Esophagus squamous epithelium (tissue), 5 donors: ENCODE results near the gene RALGPS1. TPM values are rescaled to one million over a fixed set of nuclear protein-coding genes. Genes with fewer than 3 reads are reported as not detected.

Source experiments
- DNase-seq: peaks from one replicate; lab custom pipeline; 2025; lab: John Stamatoyannopoulos, UW
- H3K27ac ChIP-seq, 4 donors: fragments of 200-600 bp; sonication (generic); one replicate each; pipeline ENCODE4 v1.5.1; 2016 to 2019; ENCODE audit warnings: mild to moderate bottlenecking in 1 of 4
- H3K27me3 ChIP-seq, 4 donors: fragments of 200-600 bp; sonication (generic); 1 replicate in 3 of 4; 2 replicates in 1 of 4; pipeline versions ENCODE4 v1.5.1 to v1.6.0; 2017 to 2021; ENCODE audit warnings: antibody characterized with exemption in 1 of 4
- H3K36me3 ChIP-seq, 3 donors: fragments of 200-600 bp; sonication (generic); one replicate each; pipeline ENCODE4 v1.5.1; 2016 to 2019
- H3K4me1 ChIP-seq, 3 donors: fragments of 200-600 bp; sonication (generic); one replicate each; pipeline ENCODE4 v1.5.1; 2017 to 2019
- H3K4me3 ChIP-seq, 4 donors: fragments of 200-600 bp; sonication (generic); 1 replicate in 3 of 4; 2 replicates in 1 of 4; pipeline ENCODE4 v1.5.1; 2016 to 2019; ENCODE audit warnings: mild to moderate bottlenecking in 2 of 4, moderate library complexity in 1 of 4
- H3K9me3 ChIP-seq, 3 donors: fragments of 200-600 bp; sonication (generic); one replicate each; pipeline ENCODE4 v1.5.1; 2016 to 2019
- POLR2A ChIP-seq, 4 donors: fragments of 450-650 bp; IDR thresholded peaks; one replicate each; pipeline ENCODE4 v1.6.1; 2017; ENCODE audit warnings: antibody characterized with exemption in 4 of 4, mild to moderate bottlenecking in 4 of 4, moderate library complexity in 3 of 4
- WGBS, 2 donors: methylation state at CpG; one replicate each; pipeline ENCODE4 v1.1.5; 2018; 5-methylcytosine and 5-hydroxymethylcytosine counted together
- intact Hi-C: fragments of 100-400 bp; cut with DNase I; formaldehyde crosslinking; loops from one replicate; pipeline ENCODE4 v1.15.0; 2022
- total RNA-seq, 4 donors: library from RNA; depleted of rRNA; stranded (reverse); fragments of >200 nt; gene quantifications; one replicate each; pipeline ENCODE4 v1.1.0, GENCODE V29; 2016
- TF ChIP-seq, protein P1 (sequence below), 6 experiments: fragments of 450-650 bp in 4 of 6; fragments of 200-600 bp in 2 of 6; sonication (generic) in 2 of 6; IDR thresholded peaks; one replicate each; pipeline ENCODE4 v1.5.1; 2016 to 2019; ENCODE audit warnings: antibody characterized with exemption in 6 of 6, mild to moderate bottlenecking in 4 of 6, moderate library complexity in 4 of 6
- donor health status: DM: yes; HTN: yes; CAD: no.

Gene RALGPS1
- total RNA-seq, 4 donors from 2014 or later, result 3.0 to 16.4 (median 10.6) TPM

DNA sequence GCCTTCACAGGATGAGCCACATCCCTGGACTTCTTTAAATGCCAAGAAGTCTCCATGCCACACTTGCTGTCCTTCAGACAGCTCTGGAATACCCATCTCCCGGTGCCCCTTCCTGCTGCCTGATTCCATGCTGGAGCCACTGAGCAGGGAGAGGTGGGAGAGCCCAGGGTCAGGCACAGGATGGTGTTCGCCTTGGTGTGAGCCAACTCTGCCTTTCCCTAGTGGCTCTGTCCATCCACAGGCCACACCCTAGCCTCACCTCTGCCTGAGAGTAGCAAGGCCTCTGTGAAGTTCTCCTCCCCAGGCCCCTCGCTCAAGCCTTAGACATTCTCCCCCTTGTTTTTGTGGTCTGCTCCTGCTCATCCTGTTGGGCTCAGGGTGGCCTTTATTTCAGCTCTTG is 262.0 kb downstream of the RALGPS1 start:
- intact Hi-C loops, result no loop called here
- Histone ChIP-seq H3K27ac (no peak overlapping the region), H3K36me3 (peaks cover 0 to 9% (median 0%) of the 10 kb centered on the region in 3 donors), H3K9me3 (no peaks in the 10 kb centered on the region), H3K27me3 (no peaks in the 10 kb centered on the region), H3K4me3 (no peak overlapping the region), H3K4me1 (peaks cover 7 to 33% (median 23%) of the 10 kb centered on the region in 3 donors)
- DNase-seq, result no peak
- TF ChIP-seq, protein P1, sequence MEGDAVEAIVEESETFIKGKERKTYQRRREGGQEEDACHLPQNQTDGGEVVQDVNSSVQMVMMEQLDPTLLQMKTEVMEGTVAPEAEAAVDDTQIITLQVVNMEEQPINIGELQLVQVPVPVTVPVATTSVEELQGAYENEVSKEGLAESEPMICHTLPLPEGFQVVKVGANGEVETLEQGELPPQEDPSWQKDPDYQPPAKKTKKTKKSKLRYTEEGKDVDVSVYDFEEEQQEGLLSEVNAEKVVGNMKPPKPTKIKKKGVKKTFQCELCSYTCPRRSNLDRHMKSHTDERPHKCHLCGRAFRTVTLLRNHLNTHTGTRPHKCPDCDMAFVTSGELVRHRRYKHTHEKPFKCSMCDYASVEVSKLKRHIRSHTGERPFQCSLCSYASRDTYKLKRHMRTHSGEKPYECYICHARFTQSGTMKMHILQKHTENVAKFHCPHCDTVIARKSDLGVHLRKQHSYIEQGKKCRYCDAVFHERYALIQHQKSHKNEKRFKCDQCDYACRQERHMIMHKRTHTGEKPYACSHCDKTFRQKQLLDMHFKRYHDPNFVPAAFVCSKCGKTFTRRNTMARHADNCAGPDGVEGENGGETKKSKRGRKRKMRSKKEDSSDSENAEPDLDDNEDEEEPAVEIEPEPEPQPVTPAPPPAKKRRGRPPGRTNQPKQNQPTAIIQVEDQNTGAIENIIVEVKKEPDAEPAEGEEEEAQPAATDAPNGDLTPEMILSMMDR (IDR thresholded peaks at IDR 0.05), result no peak
- no peak for TF ChIP-seq POLR2A (IDR thresholded peaks at IDR 0.05)
- 79 to 100% methylated on average over 1 to 3 of the region's 3 CpGs for WGBS, 2 donors

DNA sequence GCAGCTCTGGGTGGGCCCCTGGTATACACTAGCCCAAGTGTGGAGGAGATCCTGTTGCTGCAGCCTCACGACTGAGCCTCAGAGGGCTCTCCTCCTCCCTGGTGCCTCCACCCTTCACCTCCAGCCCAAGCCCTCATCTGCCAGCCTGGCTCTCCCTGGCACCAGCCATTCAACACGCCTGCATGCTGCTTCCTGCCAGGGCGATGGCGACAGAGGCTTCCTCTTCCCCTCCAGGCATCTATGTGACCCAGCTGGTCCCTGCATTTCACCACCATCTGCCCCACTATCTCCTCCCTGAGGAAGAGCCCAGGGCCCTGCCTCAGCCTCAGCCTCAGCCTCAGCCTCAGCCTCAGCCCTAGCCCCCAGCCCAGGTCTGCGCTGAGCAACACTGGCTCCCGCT is 262.6 kb downstream of the RALGPS1 start:
- intact Hi-C loops, result no loop called here
- TF ChIP-seq, protein P1 (IDR thresholded peaks at IDR 0.05), result no peak
- no peak for TF ChIP-seq POLR2A (IDR thresholded peaks at IDR 0.05)
- Histone ChIP-seq H3K27me3 (no peaks in the 10 kb centered on the region), H3K4me1 (peaks cover 7 to 39% (median 23%) of the 10 kb centered on the region in 3 donors), H3K4me3 (no peak overlapping the region), H3K27ac (no peak overlapping the region), H3K36me3 (peaks cover 0 to 9% (median 0%) of the 10 kb centered on the region in 3 donors), H3K9me3 (no peaks in the 10 kb centered on the region)
- 67% methylated on average over 1 of the region's 6 CpGs; no CpG with 5 or more reads in 1 of the 2 donors for WGBS, 2 donors
- no peak for DNase-seq

DNA sequence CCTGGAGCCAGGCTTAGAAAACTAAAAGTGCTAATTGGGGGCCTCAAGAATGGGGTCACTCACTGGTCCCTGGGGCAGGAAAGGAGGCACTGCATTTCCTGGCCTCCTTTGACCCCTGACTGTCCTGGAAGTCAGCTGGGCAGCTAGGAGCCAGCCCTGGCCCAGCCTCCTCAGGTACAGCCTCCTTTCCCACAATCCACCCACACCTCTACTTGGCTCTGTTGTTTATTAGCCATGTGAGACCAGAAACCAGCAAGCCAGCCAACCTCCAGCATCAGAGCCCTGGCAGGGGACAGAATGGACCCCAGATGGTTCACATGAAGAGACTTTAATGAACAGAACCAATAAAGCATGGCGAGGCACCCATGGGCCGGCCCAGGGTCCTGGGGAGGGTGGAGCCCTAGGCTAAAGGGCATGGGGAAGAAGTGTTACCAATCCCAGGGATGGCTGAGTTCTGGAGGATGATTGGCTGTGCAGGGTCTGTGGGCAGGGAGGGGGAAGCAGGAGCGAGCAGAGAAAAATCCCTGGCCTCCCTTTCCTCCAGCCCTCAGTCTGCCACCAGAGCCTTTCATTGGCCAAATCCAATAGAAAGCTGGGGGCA is 263.2 kb downstream of the RALGPS1 start:
- Histone ChIP-seq H3K36me3 (peaks cover 0 to 9% (median 0%) of the 10 kb centered on the region in 3 donors), H3K4me1 (peaks cover 7 to 39% (median 23%) of the 10 kb centered on the region in 3 donors), H3K9me3 (no peaks in the 10 kb centered on the region), H3K4me3 (no peak overlapping the region), H3K27ac (no peak overlapping the region), H3K27me3 (no peaks in the 10 kb centered on the region)
- TF ChIP-seq, protein P1 (IDR thresholded peaks at IDR 0.05), result no peak
- no peak for TF ChIP-seq POLR2A (IDR thresholded peaks at IDR 0.05)
- intact Hi-C loops, result no loop called here
- WGBS, 2 donors, result 57 to 80% methylated on average over 1 of the region's 3 CpGs
- no peak for DNase-seq

DNA sequence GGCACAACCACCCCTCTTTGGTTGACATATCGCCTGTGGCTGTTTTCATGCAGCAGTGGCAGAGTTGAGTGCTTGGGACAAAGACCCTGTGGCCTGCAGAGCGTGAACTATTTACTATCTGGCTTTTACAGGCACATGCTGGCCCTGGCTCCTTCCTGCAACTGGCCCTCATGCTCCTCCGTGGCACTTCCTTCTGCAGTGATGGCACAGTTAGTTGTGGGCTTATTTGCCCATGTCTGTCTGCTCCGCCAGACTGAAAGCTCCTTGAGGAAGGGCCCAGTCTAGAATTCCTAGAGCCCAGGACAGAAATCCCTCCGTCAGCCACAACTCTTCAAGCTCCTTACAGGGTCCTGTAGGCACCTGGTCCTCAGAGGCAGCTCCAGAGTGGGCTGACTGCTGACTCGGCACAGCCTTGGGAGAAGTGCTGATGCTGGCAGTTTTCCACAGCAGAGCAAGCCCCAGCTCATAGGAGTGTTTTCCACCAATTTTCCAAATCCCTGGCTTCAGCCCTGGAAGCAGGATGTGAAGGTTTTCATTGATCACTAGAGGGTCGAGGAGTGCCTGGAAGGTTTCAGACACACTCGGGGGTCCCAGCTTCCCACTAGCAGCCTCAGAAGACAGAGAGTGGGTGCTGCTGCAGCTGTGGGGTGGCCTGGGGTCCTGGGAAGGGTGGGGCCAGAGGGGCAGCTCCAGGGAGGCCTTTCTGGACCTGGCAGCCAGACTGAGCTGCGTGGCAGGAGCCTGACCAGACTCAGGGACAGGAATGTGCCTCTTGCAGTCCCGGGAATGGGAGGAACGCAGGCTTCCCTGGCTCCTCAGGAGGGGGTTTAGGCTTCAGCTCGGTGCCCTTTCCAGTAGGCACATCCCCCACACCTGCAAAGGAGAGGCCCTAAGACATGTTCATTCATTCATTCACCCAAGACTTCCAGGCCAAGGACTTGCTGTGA is 264.4 kb downstream of the RALGPS1 start:
- WGBS, 2 donors, result 78 to 92% methylated on average over 2 to 8 of the region's 12 CpGs
- TF ChIP-seq POLR2A (IDR thresholded peaks at IDR 0.05), result no peak
- TF ChIP-seq, protein P1 (IDR thresholded peaks at IDR 0.05), result no peak
- no peak overlapping the region for H3K4me3 ChIP-seq

More for the DNA sequence above, 264.4 kb downstream of the RALGPS1 start:
- Histone ChIP-seq H3K27me3 (no peaks in the 10 kb centered on the region), H3K36me3 (peaks cover 0 to 9% (median 0%) of the 10 kb centered on the region in 3 donors), H3K4me1 (peaks cover 7 to 45% (median 23%) of the 10 kb centered on the region in 3 donors), H3K9me3 (no peaks in the 10 kb centered on the region), H3K27ac (no peak overlapping the region)
- no peak for DNase-seq
- intact Hi-C loops, result no loop called here
